Right ventricle myocardium inferior (tissue), 1 donor: ENCODE data around the gene ZAP70. TPM values are rescaled to one million over a fixed set of nuclear protein-coding genes. Genes with fewer than 3 reads are reported as not detected.

Experiments
- ATAC-seq: fragments of 200-7000 bp; cut with Tn5 transposase; one replicate; pipeline ENCODE4 v1.9.1; 2020; ENCODE audit warnings: mild to moderate bottlenecking, moderate library complexity
- DNase-seq: peaks from one replicate; pipeline ENCODE4 v3.0.0; 2021; ENCODE audit errors: missing footprints
- intact Hi-C: fragments of 100-400 bp; cut with DNase I; formaldehyde crosslinking; loops from one replicate; pipeline ENCODE4 v1.11.0; 2022
- total RNA-seq: library from RNA; stranded (reverse); fragmentation: NEBNext Ultra II Directional; extraction: Animal tissue kit (Norgen Biotek cat#: 25700); gene quantifications from one replicate; pipeline ENCODE4 v1.2.1, GENCODE V29; 2021
- donor health status: DM: no; HTN: yes; CAD: no; lungs with severe emphysema.

The ZAP70 gene
- total RNA-seq, 1 donor from 2014 or later: 1.6 TPM

GRCh38 chr2:97741251-97741650 lies 27.9 kb downstream of the ZAP70 start:
- intact Hi-C loops: no loop called here
- DNase-seq: no peak
- ATAC-seq: no peak

DNA sequence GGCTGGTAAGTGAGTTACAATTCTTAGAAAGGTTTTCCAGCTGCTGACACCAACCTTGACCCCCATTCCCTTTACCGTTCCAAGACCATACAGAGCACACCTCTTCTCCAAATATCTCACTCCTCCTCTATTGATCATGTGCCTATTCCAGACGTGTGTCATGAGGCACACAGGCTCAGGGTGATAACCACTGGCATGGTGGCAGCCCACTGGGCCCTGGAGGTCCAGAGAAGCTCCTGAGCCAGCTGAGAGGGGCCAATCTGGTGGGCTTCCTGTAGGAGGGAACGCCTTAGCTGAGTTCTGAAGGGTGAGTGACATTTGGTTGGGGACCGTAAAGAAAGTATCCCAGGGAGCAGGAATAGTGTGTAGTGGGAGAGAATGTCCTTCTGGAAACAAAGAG lies 28.3 kb downstream of the ZAP70 start:
- intact Hi-C loops: no loop called here
- ATAC-seq (no peak), DNase-seq (no peak)

- DNase-seq (no peak), ATAC-seq (peak; percentile 81)
- intact Hi-C loops: no loop called here
Observed at GRCh38 chr2:97742381-97742847, 29.0 kb downstream of the ZAP70 start.

DNA sequence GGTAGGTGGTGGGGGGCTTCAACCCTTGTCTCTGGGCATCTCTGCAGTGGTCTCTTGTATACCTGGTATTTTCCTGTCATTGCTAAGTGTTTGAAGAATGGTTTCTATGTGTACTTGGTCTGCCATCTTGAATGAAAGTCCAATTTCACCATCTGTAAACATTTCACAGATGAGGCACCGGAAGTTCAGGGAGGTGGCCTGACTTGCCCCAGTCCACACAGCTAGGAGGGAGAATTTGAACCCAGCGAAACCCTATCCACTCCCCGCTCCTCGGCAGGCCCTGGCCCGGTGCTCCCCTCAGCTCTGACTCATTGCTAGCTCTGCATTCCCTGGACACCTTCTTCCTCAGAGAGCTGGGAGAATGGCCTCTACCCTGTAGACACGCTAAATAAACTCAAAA lies 30.5 kb downstream of the ZAP70 start:
- ATAC-seq (no peak), DNase-seq (no peak)
- intact Hi-C loops: no loop called here

GRCh38 chr2:97745474-97746174 lies 32.2 kb downstream of the ZAP70 start:
- DNase-seq (no peak), ATAC-seq (no peak)
- intact Hi-C loops: loop anchor here (5.0 kb wide), 1 partner anchor 33 kb away; the partner anchor contains the start of gene ZAP70

GRCh38 chr2:97747285-97747684 lies 33.9 kb downstream of the ZAP70 start:
- intact Hi-C loops: loop anchor here (5.0 kb wide), 1 partner anchor 35 kb away; the partner anchor contains the start of gene ZAP70
- DNase-seq (no peak), ATAC-seq (no peak)

GRCh38 chr2:97747716-97748115 lies 34.3 kb downstream of the ZAP70 start:
- intact Hi-C loops: loop anchor here (2.0 to 5.0 kb wide), 2 partner anchors 35 to 47 kb away; partner anchors contain the start of gene ZAP70
- ATAC-seq: no peak
- DNase-seq: no peak

GRCh38 chr2:97749581-97749980 lies 36.2 kb downstream of the ZAP70 start:
- intact Hi-C loops: loop anchor here (2.0 to 5.0 kb wide), 2 partner anchors 37 to 49 kb away; partner anchors contain the start of gene ZAP70

DNA sequence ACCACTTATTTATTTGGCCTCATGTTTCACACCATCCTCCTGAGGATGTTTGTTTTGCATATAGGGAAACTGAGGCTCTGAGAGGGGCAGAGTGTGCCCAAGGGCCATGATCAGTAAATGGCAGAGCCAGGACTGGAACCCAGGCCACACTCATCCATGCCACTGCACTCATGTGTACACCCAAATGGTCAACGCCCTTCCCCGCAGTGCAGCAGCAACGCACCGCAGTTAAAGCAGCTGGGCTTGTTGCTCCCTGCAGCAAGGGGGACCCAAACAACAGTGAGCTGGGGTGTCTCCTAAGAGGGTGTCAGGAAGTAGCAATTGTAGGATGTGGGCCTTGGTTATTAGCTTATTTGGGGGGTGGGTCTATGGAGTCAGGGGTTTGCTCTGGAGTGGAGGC lies 36.6 kb downstream of the ZAP70 start:
- ATAC-seq: no peak
- DNase-seq: no peak
- intact Hi-C loops: no loop called here

More at GRCh38 chr2:97749581-97749980, 36.2 kb downstream of the ZAP70 start:
- DNase-seq (no peak), ATAC-seq (no peak)

GRCh38 chr2:97751752-97752151 lies 38.4 kb downstream of the ZAP70 start:
- DNase-seq: no peak
- peak; percentile 82 for ATAC-seq
- intact Hi-C loops: no loop called here

GRCh38 chr2:97752342-97753334 lies 39.3 kb downstream of the ZAP70 start:
- intact Hi-C loops: no loop called here
- no peak for ATAC-seq
- DNase-seq: no peak

DNA sequence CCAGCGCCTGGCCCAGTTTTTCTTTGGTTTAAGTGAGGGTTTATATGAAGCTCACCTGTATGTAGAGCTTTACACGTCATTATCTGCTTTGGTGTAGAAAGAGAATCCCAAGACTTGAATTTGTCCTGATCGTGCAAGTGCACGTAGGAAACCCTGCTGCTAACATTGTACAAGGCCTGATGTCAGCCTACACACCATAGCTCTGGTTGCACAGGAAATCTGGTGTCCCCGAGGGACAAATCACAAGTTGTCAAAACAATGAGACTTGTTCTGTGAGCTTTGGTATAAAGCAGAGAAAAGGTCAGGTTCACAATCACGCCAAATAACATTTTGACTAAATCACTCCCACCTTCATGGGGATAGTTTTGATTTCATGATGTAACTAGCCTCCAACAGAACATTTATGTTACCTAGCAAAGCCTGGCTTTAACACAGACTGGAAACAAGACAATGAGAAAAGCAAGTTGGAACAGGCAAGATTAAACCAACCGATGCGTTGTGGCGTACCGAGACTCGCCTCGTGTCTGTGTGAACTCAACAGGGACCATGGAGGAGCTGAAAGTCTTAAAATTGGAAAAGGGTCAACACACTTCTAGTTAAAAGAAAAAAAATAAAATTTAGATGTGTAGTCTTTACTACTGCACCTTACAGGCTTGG lies 41.4 kb downstream of the ZAP70 start:
- no peak for ATAC-seq
- DNase-seq: no peak
- intact Hi-C loops: no loop called here

DNA sequence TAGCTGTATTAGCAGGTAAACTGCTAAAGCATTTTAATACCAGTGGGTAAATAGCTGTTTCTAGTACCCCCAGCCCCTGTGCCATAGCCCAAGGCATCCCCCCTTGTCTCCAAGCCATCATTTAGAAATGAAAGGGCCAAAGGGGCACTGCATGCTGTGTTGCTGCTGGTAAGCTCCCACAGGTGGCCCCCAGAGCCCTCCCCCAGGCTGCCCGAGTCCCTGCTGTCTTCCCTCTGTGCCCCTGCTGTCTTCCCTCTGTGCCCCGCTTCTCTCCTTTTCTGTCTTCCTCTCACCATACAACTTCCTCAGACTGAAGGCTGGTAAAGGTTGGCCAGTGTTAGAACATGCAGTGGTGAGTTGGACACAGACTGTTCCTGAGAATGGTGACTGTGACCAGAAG lies 42.1 kb downstream of the ZAP70 start:
- intact Hi-C loops: no loop called here
- DNase-seq (no peak), ATAC-seq (no peak)

GRCh38 chr2:97757062-97757461 lies 43.7 kb downstream of the ZAP70 start:
- ATAC-seq (no peak), DNase-seq (no peak)
- intact Hi-C loops: no loop called here

DNA sequence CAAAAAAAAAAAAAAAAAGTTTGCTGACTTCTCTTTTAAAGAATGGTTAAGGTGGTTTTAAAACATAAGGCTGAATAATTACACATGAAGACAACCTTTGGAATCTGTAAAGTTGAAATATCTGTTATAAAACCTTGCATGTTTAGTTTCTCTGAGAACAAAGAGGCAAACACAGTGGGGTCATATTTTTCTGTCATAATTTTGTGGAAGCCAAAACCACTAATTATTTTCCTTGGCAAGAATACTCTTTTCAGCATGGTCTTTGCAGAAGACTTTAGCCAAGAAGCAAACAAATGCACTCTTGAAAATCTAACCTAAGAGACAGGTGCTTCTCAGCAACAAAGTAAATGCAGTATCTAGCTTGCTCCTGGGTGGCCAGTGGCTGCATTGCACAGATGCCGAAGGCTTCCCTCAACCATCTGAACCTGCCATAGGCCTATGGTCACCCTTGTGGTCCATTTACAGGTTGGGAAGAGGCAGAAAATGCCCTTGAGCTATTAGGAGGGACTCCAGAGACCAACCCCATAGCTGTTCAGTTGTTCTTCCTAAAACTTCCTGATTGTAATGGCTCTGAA lies 44.8 kb downstream of the ZAP70 start:
- no peak for ATAC-seq

GRCh38 chr2:97759727-97760407 lies 46.5 kb downstream of the ZAP70 start:
- ATAC-seq (no peak), DNase-seq (no peak)
- intact Hi-C loops: no loop called here

More for the DNA sequence above, 44.8 kb downstream of the ZAP70 start:
- intact Hi-C loops: no loop called here
- no peak for DNase-seq

DNA sequence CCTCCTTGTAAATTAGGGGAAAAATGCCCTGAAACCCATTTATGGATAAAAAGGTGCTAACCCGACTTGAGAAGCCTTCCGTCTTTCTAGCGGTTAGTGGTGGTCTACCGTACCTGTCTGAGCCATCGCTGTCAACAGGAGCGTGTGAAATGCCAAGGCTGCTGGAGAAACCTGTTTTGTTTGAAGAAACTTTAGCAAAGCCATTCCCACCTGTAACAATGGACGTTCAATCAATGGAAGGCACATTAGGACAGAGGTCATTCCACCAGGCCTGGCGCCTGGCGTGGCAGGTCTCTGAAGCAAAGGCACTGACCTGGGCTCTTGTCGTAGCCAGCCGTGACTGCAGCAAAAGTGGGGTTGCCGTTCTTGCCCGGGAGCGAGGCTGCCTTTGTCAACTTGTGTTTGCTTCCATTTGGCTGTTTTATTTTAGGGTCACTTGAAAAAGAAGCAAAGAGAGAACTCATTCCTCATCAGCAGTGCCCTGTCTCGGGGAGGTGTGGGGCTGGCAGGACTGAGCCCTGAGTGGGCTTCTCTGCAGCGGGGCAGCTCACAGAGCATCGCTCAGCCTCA lies 47.2 kb downstream of the ZAP70 start:
- intact Hi-C loops: no loop called here
- no peak for DNase-seq
- ATAC-seq: no peak

DNA sequence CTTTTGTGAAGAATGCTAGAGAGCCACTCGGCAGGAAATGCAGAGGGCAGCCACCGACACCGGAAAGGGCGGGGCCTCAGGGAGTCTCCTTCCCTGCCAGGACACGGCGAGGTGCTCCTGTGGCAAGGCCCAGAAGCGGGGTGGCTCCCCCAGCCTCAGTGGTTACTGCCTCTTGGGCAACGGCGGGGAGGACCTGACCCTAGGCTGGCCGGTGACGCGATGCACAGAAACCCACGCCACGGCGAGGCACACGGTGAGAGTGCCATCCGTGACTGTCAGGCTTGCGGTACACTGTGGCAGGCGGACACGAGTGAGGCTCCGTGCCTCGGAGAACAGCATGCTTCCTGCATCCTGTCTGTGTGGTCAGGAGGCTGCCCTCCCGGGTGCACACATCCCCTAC lies 47.8 kb downstream of the ZAP70 start:
- no peak for DNase-seq
- ATAC-seq: no peak
- intact Hi-C loops: no loop called here
